Left renal cortex interstitium (tissue), 4 donors: ENCODE results near the gene OR5AR1. TPM values are rescaled to one million over a fixed set of nuclear protein-coding genes. Genes with fewer than 3 reads are reported as not detected.
"Not testable (repeated sequence)": the region's sequence is repeated elsewhere in the genome, so short reads cannot be mapped to it uniquely, and the experiment has no call there.

Experiments
- DNase-seq, 4 donors: peaks; one replicate each; pipeline ENCODE4 v3.0.0-alpha.2; 2013; ENCODE audit warnings: low read depth in 4 of 4, low spot score in 2 of 4, missing footprints in 1 of 4
- polyA plus RNA-seq, 4 donors: library from polyadenylated mRNA; unstranded; fragments of 120-200 nt; gene quantifications; one replicate each; pipeline ENCODE4 v1.2.1, GENCODE V29; 2013; ENCODE audit not compliant: insufficient read length in 4 of 4

The OR5AR1 gene
- polyA plus RNA-seq = not detected

DNA sequence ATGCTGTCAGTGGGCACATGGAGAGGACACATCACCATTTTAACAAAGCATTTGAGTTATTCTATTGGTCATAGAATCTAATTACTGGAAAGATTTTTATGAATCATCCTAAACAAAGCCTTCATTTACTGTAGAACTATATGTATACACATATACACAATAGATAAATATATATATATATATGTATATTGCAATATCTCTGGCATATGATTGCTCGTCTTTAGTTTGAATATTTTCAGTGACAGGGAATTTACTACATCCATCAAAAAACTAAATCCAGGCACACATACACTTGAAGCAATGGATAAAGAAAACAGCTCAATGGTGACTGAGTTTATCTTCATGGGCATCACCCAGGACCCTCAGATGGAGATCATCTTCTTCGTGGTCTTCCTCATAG is at the start of gene OR5AR1:
TSS of gene OR5AR1 (plus strand) at position 301 of the 400 bp plus-strand sequence. CDS start at position 301, 0 bp downstream.
- DNase-seq = no peak

DNA sequence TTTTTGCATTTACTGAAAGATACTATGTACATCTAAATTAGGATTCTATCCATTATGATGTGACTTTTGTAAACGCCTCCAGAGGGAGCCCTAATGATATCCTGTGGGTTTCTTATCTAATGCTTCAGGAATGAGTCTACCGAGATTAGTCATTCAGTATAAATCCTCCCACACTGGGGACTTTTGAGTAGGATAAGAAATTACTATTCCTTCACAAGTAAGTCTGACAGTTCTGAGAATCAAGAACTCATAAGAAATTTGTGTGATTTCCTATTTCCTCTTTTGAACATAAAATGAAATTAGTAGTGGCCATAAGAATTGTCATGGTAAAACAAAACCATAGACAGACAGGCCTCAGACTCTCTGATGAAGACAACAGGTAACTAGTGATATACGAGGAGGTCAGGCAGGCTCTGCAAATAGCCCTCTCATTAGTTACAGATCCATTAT is 38.8 kb upstream of the OR5AR1 start:
- peak in 2 of 4 donors; percentile 1 to 15 for DNase-seq

DNA sequence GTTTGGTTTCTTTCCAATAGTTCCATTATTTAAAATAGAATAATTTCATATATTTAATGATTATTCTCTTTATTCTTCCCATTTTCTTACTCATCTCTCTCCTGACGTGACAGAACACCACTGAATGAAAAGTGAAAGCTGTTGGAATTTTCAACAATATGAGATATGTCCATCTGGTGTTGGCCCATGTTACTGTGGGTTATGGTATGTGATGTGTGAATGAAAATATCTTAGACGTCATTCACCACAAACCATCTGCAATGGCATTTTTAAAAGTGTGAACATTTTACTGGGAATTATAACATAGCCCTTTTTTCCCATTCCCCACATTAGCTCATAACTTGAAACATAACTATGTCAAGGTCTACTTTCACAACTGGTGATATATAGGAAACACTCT is 37.5 kb upstream of the OR5AR1 start:
- DNase-seq = no peak

GRCh38 chr11:56632329-56632728 is 31.2 kb upstream of the OR5AR1 start:
- no peak for DNase-seq

- DNase-seq = no peak
Observed at GRCh38 chr11:56636861-56637260, 26.6 kb upstream of the OR5AR1 start.

- no peak for DNase-seq
Observed at GRCh38 chr11:56637500-56637899, 26.0 kb upstream of the OR5AR1 start.

GRCh38 chr11:56642339-56642738 is 21.1 kb upstream of the OR5AR1 start, which contains the start of gene OR5AP2:
Gene OR5AP2 (minus strand): TSS chr11:56642439. CDS start chr11:56642439, 0 bp downstream.
- DNase-seq = no peak

- no peak for DNase-seq
Observed at GRCh38 chr11:56659755-56660154, 3.7 kb upstream of the OR5AR1 start.

DNA sequence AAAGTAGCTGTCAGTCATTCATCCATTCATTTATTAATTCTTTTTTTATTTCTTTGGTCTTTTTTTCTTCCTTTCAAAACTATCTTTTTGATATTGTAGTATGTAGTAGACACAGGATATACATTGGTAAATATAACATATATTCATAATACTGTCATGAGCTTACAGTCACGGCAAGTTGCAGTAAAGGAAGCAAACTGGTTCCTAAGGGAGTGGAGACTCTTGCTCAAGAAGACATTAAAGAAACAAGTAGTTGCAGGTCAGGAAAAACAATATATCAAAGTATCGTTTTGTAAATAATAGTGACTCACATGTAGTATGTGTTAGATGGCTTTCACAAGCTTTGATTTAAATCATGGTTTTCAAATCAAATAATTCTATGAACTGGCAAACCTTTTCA is 7.5 kb downstream of the OR5AR1 start:
- no peak for DNase-seq

DNA sequence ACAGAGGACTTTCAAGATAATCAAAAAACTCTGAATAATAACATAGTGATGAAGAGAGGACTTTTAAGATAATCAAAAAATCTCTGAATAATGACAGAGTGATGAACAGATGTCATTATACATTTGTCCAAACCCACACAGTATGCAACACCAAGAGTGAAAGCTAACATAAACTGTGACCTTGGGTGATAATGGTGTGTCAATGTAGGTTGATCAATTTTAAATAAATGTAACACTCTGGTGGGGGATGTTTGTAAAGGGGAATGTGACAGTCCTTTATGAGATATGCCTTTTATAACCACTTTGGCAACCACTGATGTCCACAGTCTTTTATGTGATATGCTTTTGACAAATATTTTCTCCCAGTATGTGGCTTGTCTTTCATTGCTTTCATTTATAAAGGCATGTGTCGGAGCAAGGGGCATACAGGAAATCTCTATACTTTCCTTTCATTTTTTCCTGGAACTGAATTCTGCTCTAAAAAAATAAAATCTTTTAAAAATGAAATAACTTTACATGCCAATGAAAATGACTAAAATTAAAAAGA is 25.1 kb downstream of the OR5AR1 start:
- no peak for DNase-seq

DNA sequence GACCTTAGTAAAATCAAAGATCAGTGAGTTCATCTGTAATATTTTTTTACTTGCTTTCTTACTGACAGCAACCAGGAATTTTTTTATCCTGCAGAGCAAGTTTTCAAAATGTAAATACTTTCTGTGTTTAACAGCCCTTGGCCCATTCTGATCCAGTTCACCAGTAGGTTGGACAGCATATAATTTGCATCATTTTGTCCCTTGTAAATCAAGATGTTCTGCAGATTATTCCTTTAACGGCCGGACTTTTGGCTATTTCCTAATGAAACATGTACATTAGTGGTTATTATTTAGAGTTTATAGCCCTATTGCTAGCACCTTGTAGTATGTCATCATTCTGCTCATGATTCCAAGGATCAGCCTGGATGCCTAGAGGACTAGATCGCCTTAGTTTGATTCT is 27.7 kb downstream of the OR5AR1 start:
- not testable (repeated sequence) for DNase-seq

- no peak for DNase-seq
Observed at GRCh38 chr11:56693428-56693827, 29.9 kb downstream of the OR5AR1 start.

DNA sequence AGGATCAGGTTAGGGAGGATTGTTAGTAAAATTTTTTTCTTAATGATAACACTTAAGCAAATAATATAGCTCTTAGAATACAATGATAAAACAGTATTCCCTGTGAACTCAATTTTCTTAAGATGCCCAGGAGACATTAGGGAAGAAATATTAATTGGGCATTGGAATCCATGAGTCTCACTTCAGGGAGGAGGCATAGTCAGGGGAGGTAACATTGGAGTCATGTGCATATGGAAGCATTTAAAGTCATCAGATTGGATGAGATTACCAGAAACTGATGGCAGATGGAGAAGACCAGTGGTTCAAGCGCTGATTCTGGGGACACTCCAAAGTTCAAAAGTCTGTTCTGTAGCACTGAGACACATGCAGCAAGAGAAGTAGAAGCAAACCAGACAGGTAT is 35.3 kb downstream of the OR5AR1 start, which contains the start of gene OR9G1:
TSS of gene OR9G1 (plus strand) at position 301 of the 400 bp plus-strand sequence. CDS start 1,293 bp downstream, outside the sequence.
- no peak for DNase-seq

- DNase-seq = no peak
Observed at GRCh38 chr11:56700242-56700913, 36.9 kb downstream of the OR5AR1 start.

- DNase-seq = no peak
Observed at GRCh38 chr11:56700914-56701485, 37.5 kb downstream of the OR5AR1 start.

DNA sequence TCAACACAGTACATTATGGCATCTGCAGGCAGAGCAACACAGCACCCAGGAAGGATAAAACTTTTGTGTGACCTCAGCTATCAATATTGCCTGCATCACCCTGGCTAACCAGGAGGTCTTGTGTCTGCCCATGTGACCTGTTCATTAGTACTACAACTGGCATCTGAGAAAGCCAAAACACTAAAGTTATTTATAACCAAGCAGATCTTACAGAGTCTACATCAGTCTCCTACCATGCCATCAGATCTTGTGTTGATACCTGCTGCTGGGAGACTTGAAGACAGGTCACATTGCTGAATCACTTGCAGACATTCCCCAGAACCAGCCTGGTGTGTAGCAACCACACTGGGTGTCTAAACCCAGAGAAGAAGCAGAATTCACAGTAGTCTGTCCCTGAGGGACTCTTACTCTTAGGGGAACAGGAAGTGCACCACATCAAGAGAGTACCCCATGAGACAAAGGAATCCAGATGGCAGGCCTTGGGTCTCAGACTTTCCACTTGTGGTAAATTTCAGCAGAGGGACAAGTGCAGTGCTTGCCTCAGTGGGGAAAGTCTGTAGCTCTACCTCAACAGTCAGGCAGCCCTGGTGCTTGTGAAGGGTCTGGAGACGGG is 42.4 kb downstream of the OR5AR1 start:
- no peak for DNase-seq

GRCh38 chr11:56706486-56706885 is 43.0 kb downstream of the OR5AR1 start:
- no peak for DNase-seq

GRCh38 chr11:56714206-56714605 is 50.7 kb downstream of the OR5AR1 start:
- no peak for DNase-seq
